Spinal cord (tissue), 10 donors: ENCODE results near the gene COL12A1. TPM values are rescaled to one million over a fixed set of nuclear protein-coding genes. Genes with fewer than 3 reads are reported as not detected.

Experiments
- DNase-seq, 6 donors: peaks; one replicate each; pipeline versions ENCODE4 v3.0.0 to v3.0.0-alpha.2; 2013 to 2015; ENCODE audit warnings: low spot score in 6 of 6, low read depth in 4 of 6
- H3K27ac ChIP-seq: one replicate; pipeline ENCODE4 v1.5.1; 2013; ENCODE audit warnings: low read depth, low read length, control low read depth
- H3K27me3 ChIP-seq: one replicate; pipeline ENCODE4 v1.6.1; 2013; ENCODE audit warnings: low read length; ENCODE audit not compliant: control insufficient read depth, insufficient read depth
- H3K36me3 ChIP-seq: one replicate; pipeline ENCODE4 v1.6.1; 2013; ENCODE audit warnings: low read length; ENCODE audit not compliant: control insufficient read depth, insufficient read depth
- H3K4me1 ChIP-seq: one replicate; pipeline ENCODE4 v1.6.1; 2013; ENCODE audit warnings: low read length; ENCODE audit not compliant: control insufficient read depth, insufficient read depth
- H3K4me3 ChIP-seq: one replicate; pipeline ENCODE4 v1.5.1; 2013; ENCODE audit warnings: low read depth, low read length, control low read depth
- H3K9me3 ChIP-seq: one replicate; pipeline ENCODE4 v1.6.1; 2013; ENCODE audit warnings: low read length; ENCODE audit not compliant: control insufficient read depth, insufficient read depth
- WGBS: methylation state at CpG from one replicate; pipeline ENCODE4 v1.1.5; 2013; ENCODE audit warnings: missing lambda C conversion rate; ENCODE audit not compliant: insufficient coverage; 5-methylcytosine and 5-hydroxymethylcytosine counted together
- polyA plus RNA-seq, 2 donors: library from polyadenylated mRNA; unstranded; fragments of 120-200 nt; gene quantifications; one replicate each; pipeline ENCODE4 v1.2.1, GENCODE V29; 2013; ENCODE audit not compliant: insufficient read length in 2 of 2
- total RNA-seq, 2 donors: library from RNA; depleted of rRNA in 1 of 2; stranded (reverse); fragments of 120-200 nt in 1 of 2; fragments of >200 nt in 1 of 2; gene quantifications; one replicate each; pipeline versions ENCODE4 v1.2.3 to v1.2.4, GENCODE V29; 2013 to 2014
- donor health status: healthy.

Gene COL12A1
- total and polyA plus RNA-seq, 4 donors, result 28.8 to 254 (median 87.7) TPM

DNA sequence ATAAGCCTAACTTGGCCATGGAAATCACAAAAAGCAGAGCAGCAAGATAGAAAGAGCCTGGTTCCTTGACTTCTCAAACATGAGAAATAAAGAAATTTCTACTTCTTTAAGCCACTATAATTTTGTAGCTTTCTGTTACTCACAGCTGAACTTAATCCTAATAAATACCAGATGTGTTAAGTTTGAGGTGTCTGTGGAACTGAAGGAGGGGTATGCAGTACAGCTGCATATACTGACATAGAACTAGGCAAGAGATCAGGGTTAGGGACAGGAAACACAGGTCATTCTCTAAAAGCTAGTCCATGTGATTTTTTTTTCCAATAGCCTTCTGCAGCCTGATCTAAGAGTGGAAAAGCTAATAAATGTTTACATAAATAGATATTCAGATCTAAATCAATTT lies 123.9 kb downstream of the COL12A1 start:
- H3K4me1 ChIP-seq, result peaks cover 6% of the 10 kb centered on the region
- no peaks in the 10 kb centered on the region for H3K9me3 ChIP-seq
- DNase-seq, result no peak
- H3K36me3 ChIP-seq, result no peaks in the 10 kb centered on the region
- no peak overlapping the region for H3K27ac ChIP-seq
- peaks cover 4% of the 10 kb centered on the region for H3K27me3 ChIP-seq
- no peak overlapping the region for H3K4me3 ChIP-seq

DNA sequence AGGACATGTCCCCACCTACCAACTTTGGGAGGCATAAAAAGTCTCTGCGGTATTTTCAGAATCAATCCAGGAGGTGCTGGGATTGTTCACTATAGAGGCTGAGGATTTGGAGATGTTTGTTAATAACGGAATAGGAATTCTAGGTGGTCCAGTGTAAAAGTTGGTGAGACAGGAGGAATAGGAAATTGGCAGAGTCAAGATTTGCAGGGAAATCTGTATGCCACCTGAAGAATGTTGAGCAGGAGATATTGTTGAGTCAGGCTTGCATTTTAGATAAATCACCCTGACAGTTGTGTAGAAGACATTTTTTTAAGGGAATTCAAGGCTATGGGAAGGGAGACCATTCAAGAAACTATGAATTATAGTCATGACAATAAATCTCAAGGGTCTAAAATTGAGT lies 124.8 kb downstream of the COL12A1 start:
- no peak for DNase-seq
- Histone ChIP-seq H3K36me3 (no peaks in the 10 kb centered on the region), H3K4me3 (no peak overlapping the region), H3K4me1 (peaks cover 6% of the 10 kb centered on the region), H3K27ac (no peak overlapping the region), H3K27me3 (peaks cover 4% of the 10 kb centered on the region), H3K9me3 (no peaks in the 10 kb centered on the region)
- WGBS, result 89% methylated on average over 2 of the region's 2 CpGs

DNA sequence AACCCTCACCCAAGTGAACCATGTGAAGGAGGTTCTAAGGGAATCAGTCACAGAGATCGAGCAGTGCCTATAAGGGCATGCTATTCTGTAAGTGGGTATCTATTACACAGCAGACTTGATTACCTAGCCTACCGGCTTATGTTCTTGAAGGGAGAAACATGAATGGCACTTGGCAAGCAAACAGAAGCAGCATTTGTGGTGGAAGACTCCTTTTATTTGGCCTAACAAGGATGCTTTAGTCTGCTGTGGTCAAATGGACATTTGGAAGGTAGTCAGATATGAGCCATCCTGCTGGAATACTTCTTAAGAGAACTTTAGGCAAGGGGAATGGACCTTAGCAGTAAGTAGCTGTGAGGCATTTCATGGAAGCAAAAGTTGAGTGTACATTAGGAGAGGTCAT lies 126.3 kb downstream of the COL12A1 start:
- Histone ChIP-seq H3K36me3 (no peaks in the 10 kb centered on the region), H3K27me3 (no peaks in the 10 kb centered on the region), H3K9me3 (no peaks in the 10 kb centered on the region), H3K4me1 (no peaks in the 10 kb centered on the region), H3K4me3 (no peak overlapping the region), H3K27ac (no peak overlapping the region)
- no peak for DNase-seq
- 75% methylated on average over 2 of the region's 2 CpGs for WGBS

DNA sequence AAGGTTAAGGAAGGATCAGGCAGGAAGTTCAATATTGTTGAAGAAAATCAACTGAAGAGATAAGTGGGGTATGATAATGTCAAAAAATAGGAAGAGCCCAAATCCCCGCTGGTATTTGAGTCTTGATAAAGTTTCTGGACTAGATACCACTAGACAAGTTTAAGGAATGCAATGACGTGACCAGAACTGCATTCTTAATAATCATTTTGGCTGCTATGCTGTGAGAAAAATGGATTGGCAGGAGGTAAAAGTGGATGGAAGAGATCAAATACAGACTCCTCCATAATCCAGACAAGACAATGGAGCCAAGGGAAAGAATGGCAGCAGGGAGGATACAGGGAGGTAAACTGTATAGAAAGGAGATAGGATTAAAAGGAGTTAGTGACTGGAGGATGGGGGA lies 128.2 kb downstream of the COL12A1 start:
- no peaks in the 10 kb centered on the region for H3K4me1 ChIP-seq
- H3K36me3 ChIP-seq, result no peaks in the 10 kb centered on the region
- no peak overlapping the region for H3K27ac ChIP-seq
- no peak overlapping the region for H3K4me3 ChIP-seq
- 86% methylated on average over 1 of the region's 2 CpGs for WGBS
- H3K9me3 ChIP-seq, result no peaks in the 10 kb centered on the region
- H3K27me3 ChIP-seq, result no peaks in the 10 kb centered on the region
- no peak for DNase-seq

DNA sequence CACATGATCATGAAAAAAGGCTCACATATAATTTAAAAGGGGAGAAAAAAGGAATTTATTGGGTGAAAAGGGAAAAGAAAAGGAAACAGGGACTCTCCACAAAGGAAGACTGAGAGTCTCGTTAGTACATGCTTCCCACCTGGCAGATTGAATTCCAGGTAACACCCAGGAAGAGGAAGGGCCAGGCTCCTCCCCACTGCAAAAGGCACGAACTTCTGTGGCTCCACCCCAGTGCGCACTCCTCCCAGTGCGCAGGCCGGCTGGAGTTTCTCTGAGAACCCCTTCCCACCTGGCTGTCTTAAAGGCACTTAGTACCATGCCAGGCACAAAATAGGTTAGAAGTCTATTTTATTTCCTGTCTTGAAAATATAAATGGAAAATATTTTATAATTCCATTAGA lies 129.8 kb downstream of the COL12A1 start:
- 67% methylated on average over 1 of the region's 5 CpGs for WGBS
- H3K36me3 ChIP-seq, result no peaks in the 10 kb centered on the region
- H3K4me1 ChIP-seq, result no peaks in the 10 kb centered on the region
- DNase-seq, result no peak
- H3K27ac ChIP-seq, result no peak overlapping the region
- H3K4me3 ChIP-seq, result no peak overlapping the region
- no peaks in the 10 kb centered on the region for H3K9me3 ChIP-seq
- no peaks in the 10 kb centered on the region for H3K27me3 ChIP-seq

- H3K9me3 ChIP-seq, result no peaks in the 10 kb centered on the region
- no peak for DNase-seq
- H3K27ac ChIP-seq, result no peak overlapping the region
- no peaks in the 10 kb centered on the region for H3K27me3 ChIP-seq
- whole genome bisulfite sequencing, result no CpG with 5 or more reads among the region's 1 CpG
- no peaks in the 10 kb centered on the region for H3K4me1 ChIP-seq
- no peak overlapping the region for H3K4me3 ChIP-seq
- H3K36me3 ChIP-seq, result no peaks in the 10 kb centered on the region
Measured at GRCh38 chr6:75070244-75070643, 135.6 kb downstream of the COL12A1 start.

GRCh38 chr6:75065523-75065922 lies 140.3 kb downstream of the COL12A1 start:
- no peak overlapping the region for H3K27ac ChIP-seq
- no peaks in the 10 kb centered on the region for H3K36me3 ChIP-seq
- H3K4me1 ChIP-seq, result no peaks in the 10 kb centered on the region
- no peaks in the 10 kb centered on the region for H3K9me3 ChIP-seq
- H3K27me3 ChIP-seq, result no peaks in the 10 kb centered on the region
- DNase-seq, result peak in 1 of 6 donors; percentile 61
- H3K4me3 ChIP-seq, result no peak overlapping the region
- 7% methylated on average over 2 of the region's 5 CpGs for WGBS

DNA sequence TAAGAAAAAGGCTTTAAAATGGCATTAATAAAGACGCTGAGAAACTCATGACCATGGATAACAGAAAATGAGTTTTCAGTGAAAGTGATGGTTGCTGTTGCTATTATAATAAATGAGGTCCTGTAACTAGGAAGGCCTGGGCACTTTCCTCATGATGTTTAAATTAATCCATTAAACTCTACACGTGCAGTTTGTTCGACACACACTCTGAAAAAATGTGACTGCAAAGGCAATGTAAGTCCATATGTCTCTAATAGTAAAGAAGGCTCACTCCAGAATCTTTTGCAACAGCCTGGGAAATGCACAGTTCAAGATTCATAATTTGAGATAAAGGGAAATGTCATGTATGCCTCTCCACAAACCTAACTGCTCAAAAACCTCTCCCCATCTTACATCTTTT lies 153.4 kb downstream of the COL12A1 start:
- H3K4me1 ChIP-seq, result no peaks in the 10 kb centered on the region
- no peaks in the 10 kb centered on the region for H3K9me3 ChIP-seq
- H3K27ac ChIP-seq, result no peak overlapping the region
- H3K27me3 ChIP-seq, result no peaks in the 10 kb centered on the region
- no peak for DNase-seq
- no CpG with 5 or more reads among the region's 3 CpGs for WGBS
- no peak overlapping the region for H3K4me3 ChIP-seq
- no peaks in the 10 kb centered on the region for H3K36me3 ChIP-seq

DNA sequence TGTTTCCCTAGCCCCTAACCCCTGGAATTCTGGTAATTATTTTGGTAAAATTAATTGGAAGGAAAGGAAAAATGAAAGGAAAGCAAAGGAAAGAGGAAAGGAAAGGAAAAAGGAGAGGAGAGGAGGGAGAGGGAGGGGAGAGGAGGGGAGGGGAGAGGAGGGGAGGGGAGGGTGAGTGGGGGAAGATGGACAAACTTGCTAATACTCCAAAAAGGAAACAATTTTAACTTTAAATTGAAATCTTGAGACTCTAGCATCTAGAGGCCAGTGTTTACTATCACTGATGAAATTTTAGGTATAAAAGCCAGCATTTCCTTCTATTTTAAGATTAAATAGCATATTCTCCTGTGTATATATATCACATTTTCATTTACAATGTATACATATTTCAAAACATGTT lies 156.5 kb downstream of the COL12A1 start:
- Histone ChIP-seq H3K9me3 (no peaks in the 10 kb centered on the region), H3K36me3 (no peaks in the 10 kb centered on the region), H3K4me3 (no peak overlapping the region), H3K4me1 (no peaks in the 10 kb centered on the region), H3K27me3 (no peaks in the 10 kb centered on the region), H3K27ac (no peak overlapping the region)
- no peak for DNase-seq

DNA sequence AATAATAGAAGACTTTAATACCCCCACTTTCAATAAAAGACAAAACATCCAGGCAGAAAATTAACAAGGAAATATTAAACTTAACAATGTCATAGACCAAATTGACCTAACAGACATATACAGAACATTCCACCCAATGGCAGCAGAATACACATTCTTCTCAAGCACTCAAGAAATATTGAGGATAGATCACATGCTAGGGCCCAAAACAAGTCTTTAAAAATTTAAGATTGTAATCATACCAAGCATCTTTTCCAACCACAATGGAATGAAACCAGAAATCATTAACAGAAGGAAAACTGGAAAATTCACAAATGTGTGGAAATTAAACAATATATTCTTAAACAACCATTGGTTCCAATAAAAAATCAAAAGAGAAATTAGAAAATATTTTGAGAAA lies 161.0 kb downstream of the COL12A1 start:
- DNase-seq, result no peak
- no peaks in the 10 kb centered on the region for H3K4me1 ChIP-seq
- no peak overlapping the region for H3K4me3 ChIP-seq
- no peaks in the 10 kb centered on the region for H3K36me3 ChIP-seq
- peaks cover 2% of the 10 kb centered on the region for H3K9me3 ChIP-seq
- H3K27me3 ChIP-seq, result no peaks in the 10 kb centered on the region
- no peak overlapping the region for H3K27ac ChIP-seq

GRCh38 chr6:75041381-75041780 lies 164.5 kb downstream of the COL12A1 start:
- Histone ChIP-seq H3K36me3 (no peaks in the 10 kb centered on the region), H3K27ac (no peak overlapping the region), H3K27me3 (no peaks in the 10 kb centered on the region), H3K4me3 (no peak overlapping the region), H3K9me3 (peaks cover 2% of the 10 kb centered on the region), H3K4me1 (no peaks in the 10 kb centered on the region)
- WGBS, result 75% methylated on average over 1 of the region's 2 CpGs
- DNase-seq, result peak in 1 of 6 donors; percentile 60
